IMR-90 (cell line): ENCODE data around the gene MAST3. TPM values are rescaled to one million over a fixed set of nuclear protein-coding genes. Genes with fewer than 3 reads are reported as not detected.

ENCODE experiments used
- ATAC-seq: fragments of 200-7000 bp; cut with Tn5 transposase; 2 replicates; pipeline ENCODE4 v1.9.1; 2020; ENCODE audit warnings: low read depth, mild to moderate bottlenecking, moderate library complexity
- BruUV-seq: library from RNA; stranded (reverse); fragments of 400-500 nt; replicated peaks from 2 replicates; lab custom pipeline; 2021; lab: Mats Ljungman, UMichigan
- CTCF ChIA-PET: fragments of 300-600 bp; formaldehyde crosslinking; extraction: SDS; loops from one replicate; lab custom pipeline; 2021; ENCODE audit warnings: antibody characterized with exemption; lab: Yijun Ruan, JAX
- POLR2A ChIA-PET: fragments of 300-600 bp; sonication (Branson Sonifier 250); formaldehyde crosslinking; loops from one replicate; lab custom pipeline; 2022; ENCODE audit warnings: antibody characterized with exemption; ENCODE audit not compliant: unreplicated experiment; lab: Charles Lee
- DNase-seq: peaks from one replicate; pipeline ENCODE4 v3.0.0; 2013
- H2AFZ ChIP-seq: replicated peaks from 2 replicates; pipeline ENCODE3; 2013; ENCODE audit warnings: low read length, mild to moderate bottlenecking; ENCODE audit not compliant: poor library complexity
- H2AK5ac ChIP-seq: 2 replicates; pipeline ENCODE4 v1.6.1; 2013; ENCODE audit warnings: low read depth, low read length, inconsistent platforms
- H2AK9ac ChIP-seq: replicated peaks from 2 replicates; pipeline ENCODE3; 2013; ENCODE audit warnings: mild to moderate bottlenecking, low read depth, low read length, moderate library complexity; ENCODE audit not compliant: poor library complexity
- H2BK120ac ChIP-seq: 2 replicates; pipeline ENCODE4 v1.6.1; 2013; ENCODE audit warnings: low read depth, low read length, inconsistent platforms
- H2BK15ac ChIP-seq: 3 replicates; pipeline ENCODE4 v1.6.1; 2013; ENCODE audit warnings: low read depth, low read length, inconsistent platforms
- H2BK20ac ChIP-seq: 2 replicates; pipeline ENCODE4 v1.6.1; 2013; ENCODE audit warnings: low read depth, mild to moderate bottlenecking, inconsistent platforms, low read length, moderate library complexity
- H2BK5ac ChIP-seq: 2 replicates; pipeline ENCODE4 v1.6.1; 2013; ENCODE audit warnings: mild to moderate bottlenecking, low read depth, low read length, inconsistent platforms; ENCODE audit not compliant: poor library complexity, severe bottlenecking
- H3K14ac ChIP-seq: replicated peaks from 2 replicates; pipeline ENCODE4 v1.6.1; 2013; ENCODE audit warnings: low read depth, low read length, inconsistent platforms
- H3K18ac ChIP-seq: 2 replicates; pipeline ENCODE4 v1.6.1; 2013; ENCODE audit warnings: low read depth, low read length, control low read depth
- H3K23ac ChIP-seq: 2 replicates; pipeline ENCODE4 v1.6.1; 2013; ENCODE audit warnings: low read depth, low read length, inconsistent platforms
- H3K27ac ChIP-seq: 2 replicates; pipeline ENCODE4 v1.5.1; 2013; ENCODE audit warnings: mild to moderate bottlenecking, control low read depth, low read length; ENCODE audit not compliant: insufficient read depth
- H3K27me3 ChIP-seq: 2 replicates; pipeline ENCODE4 v1.6.1; 2013; ENCODE audit warnings: low read length; ENCODE audit not compliant: control insufficient read depth, insufficient read depth
- H3K36me3 ChIP-seq: 2 replicates; pipeline ENCODE4 v1.6.1; 2013; ENCODE audit warnings: low read length, mixed read lengths; ENCODE audit not compliant: control insufficient read depth, insufficient read depth
- H3K4ac ChIP-seq: 2 replicates; pipeline ENCODE4 v1.6.1; 2013; ENCODE audit warnings: low read depth, low read length, inconsistent platforms
- H3K4me1 ChIP-seq: 2 replicates; pipeline ENCODE4 v1.6.1; 2013; ENCODE audit warnings: low read length, mixed read lengths; ENCODE audit not compliant: control insufficient read depth, insufficient read depth
- H3K4me2 ChIP-seq: 2 replicates; pipeline ENCODE4 v1.6.1; 2013; ENCODE audit warnings: low read depth, mild to moderate bottlenecking, control low read depth, low read length, moderate library complexity
- H3K4me3 ChIP-seq: 2 replicates; pipeline ENCODE4 v1.5.1; 2013; ENCODE audit warnings: low read depth, mild to moderate bottlenecking, control low read depth, low read length, moderate library complexity; ENCODE audit not compliant: insufficient read depth
- H3K56ac ChIP-seq: 2 replicates; pipeline ENCODE4 v1.6.1; 2013; ENCODE audit warnings: low read length, inconsistent platforms; ENCODE audit not compliant: insufficient read depth; ENCODE audit errors: extremely low read depth
- H3K79me1 ChIP-seq, 2 experiments: 2 replicates each; pipeline ENCODE4 v1.6.1; 2013; ENCODE audit warnings: low read length in 2 of 2, inconsistent platforms in 1 of 2, low read depth in 1 of 2
- H3K9ac ChIP-seq: 2 replicates; pipeline ENCODE4 v1.6.1; 2013; ENCODE audit warnings: low read depth, low read length, control low read depth
- H3K9me1 ChIP-seq: 2 replicates; pipeline ENCODE4 v1.6.1; 2013; ENCODE audit warnings: low read length, inconsistent platforms; ENCODE audit not compliant: insufficient read depth
- H3K9me3 ChIP-seq: 2 replicates; pipeline ENCODE4 v1.6.1; 2013; ENCODE audit warnings: low read length; ENCODE audit not compliant: control insufficient read depth, insufficient read depth
- H4K20me1 ChIP-seq: 2 replicates; pipeline ENCODE4 v1.6.1; 2013; ENCODE audit warnings: low read length, inconsistent platforms; ENCODE audit not compliant: insufficient read depth
- H4K5ac ChIP-seq: 2 replicates; pipeline ENCODE4 v1.6.1; 2013; ENCODE audit warnings: mild to moderate bottlenecking, low read depth, low read length, control low read depth
- H4K8ac ChIP-seq, 2 experiments: 2 replicates each; pipeline ENCODE4 v1.6.1; 2013; ENCODE audit warnings: low read depth in 2 of 2, low read length in 2 of 2, control low read depth in 1 of 2, inconsistent platforms in 1 of 2
- H4K91ac ChIP-seq: 2 replicates; pipeline ENCODE4 v1.6.1; 2013; ENCODE audit warnings: low read depth, low read length, inconsistent platforms; ENCODE audit not compliant: insufficient read depth
- BHLHE40 ChIP-seq: fragments of 150-350 bp; IDR thresholded peaks from 2 replicates; pipeline ENCODE4 v1.6.1; 2016; ENCODE audit warnings: mild to moderate bottlenecking, low read depth, low read length
- CEBPB ChIP-seq: IDR thresholded peaks from 2 replicates; pipeline ENCODE4 v1.6.1; 2012; ENCODE audit warnings: low read depth, low read length, improper control_type of control experiment
- CHD1 ChIP-seq: IDR thresholded peaks from 2 replicates; pipeline ENCODE4 v1.6.1; 2012; ENCODE audit warnings: low read depth, low read length, improper control_type of control experiment
- FOS ChIP-seq: fragments of 150-350 bp; IDR thresholded peaks from 2 replicates; pipeline ENCODE4 v1.6.1; 2016; ENCODE audit warnings: low read depth, low read length
- MAFK ChIP-seq: IDR thresholded peaks from 2 replicates; pipeline ENCODE4 v1.6.1; 2012; ENCODE audit warnings: low read depth, low read length, improper control_type of control experiment
- MAZ ChIP-seq: IDR thresholded peaks from 2 replicates; pipeline ENCODE4 v1.6.1; 2012; ENCODE audit warnings: low read depth, mild to moderate bottlenecking, low read length, improper control_type of control experiment, moderate library complexity, borderline replicate concordance
- MXI1 ChIP-seq: IDR thresholded peaks from 2 replicates; pipeline ENCODE4 v1.6.1; 2012; ENCODE audit warnings: low read depth, mild to moderate bottlenecking, low read length, moderate library complexity, borderline replicate concordance
- NFE2L2 ChIP-seq: fragments of 150-350 bp; IDR thresholded peaks from 2 replicates; pipeline ENCODE4 v1.6.1; 2016; ENCODE audit warnings: low read depth, mild to moderate bottlenecking, low read length
- POLR2A ChIP-seq: IDR thresholded peaks from 2 replicates; pipeline ENCODE4 v1.6.1; 2012; ENCODE audit warnings: mild to moderate bottlenecking, low read depth, low read length
- RAD21 ChIP-seq: IDR thresholded peaks from 2 replicates; pipeline ENCODE4 v1.6.1; 2012; ENCODE audit warnings: low read length, improper control_type of control experiment
- RCOR1 ChIP-seq: IDR thresholded peaks from 2 replicates; pipeline ENCODE4 v1.6.1; 2012; ENCODE audit warnings: mild to moderate bottlenecking, low read length, improper control_type of control experiment; ENCODE audit not compliant: insufficient replicate concordance
- RFX5 ChIP-seq: IDR thresholded peaks from 2 replicates; pipeline ENCODE4 v1.8.0; 2012; ENCODE audit warnings: low read depth, mild to moderate bottlenecking, low read length, moderate library complexity
- SMC3 ChIP-seq: fragments of 150-350 bp; IDR thresholded peaks from 2 replicates; pipeline ENCODE4 v1.6.1; 2016; ENCODE audit warnings: low read depth, mild to moderate bottlenecking, antibody characterized with exemption, low read length, moderate library complexity
- USF2 ChIP-seq: fragments of 150-350 bp; IDR thresholded peaks from 2 replicates; pipeline ENCODE4 v1.6.1; 2017; ENCODE audit warnings: mild to moderate bottlenecking, antibody characterized with exemption, low read length, low read depth
- WGBS, 2 experiments: methylation state at CpG; one replicate each; pipeline versions ENCODE4 v1.1.5 to v1.1.7; 2013; ENCODE audit warnings: missing lambda C conversion rate in 2 of 2; ENCODE audit not compliant: insufficient read length in 1 of 2; ENCODE audit errors: extremely low coverage in 2 of 2; 5-methylcytosine and 5-hydroxymethylcytosine counted together
- dilution Hi-C: fragments of 300-500 bp; cut with HindIII; formaldehyde crosslinking; loops from one replicate; pipeline ENCODE4 v1.14.3; 2018; ENCODE audit warnings: low sequenced_read_pairs; ENCODE audit not compliant: unreplicated experiment
- in situ Hi-C: fragments of 300-500 bp; cut with MboI; formaldehyde crosslinking; loops from 3 replicates; pipeline ENCODE4 v1.14.3; 2019; ENCODE audit warnings: low sequenced_read_pairs, inconsistent platforms, mixed read lengths
- intact Hi-C: fragments of 100-400 bp; cut with micrococcal nuclease; formaldehyde crosslinking; loops from 2 replicates; pipeline ENCODE4 v1.10.0; 2022
- polyA plus RNA-seq, 3 experiments: library from polyadenylated mRNA; depleted of rRNA; stranded (reverse); fragments of >200 nt; gene quantifications; 2 replicates each; pipeline ENCODE4 v1.2.3, GENCODE V29; 2012; ENCODE audit warnings: low replicate concordance in 1 of 3
- total RNA-seq: library from RNA; depleted of rRNA; stranded (reverse); fragments of >200 nt; gene quantifications from 2 replicates; pipeline ENCODE4 v1.2.3, GENCODE V29; 2012
- TF ChIP-seq, protein P1 (sequence below): conservative IDR thresholded peaks from 2 replicates; pipeline ENCODE4 v1.5.1; 2012; ENCODE audit warnings: mild to moderate bottlenecking, low read depth, low read length, improper control_type of control experiment
- TF ChIP-seq, protein P2 (sequence below): fragments of 150-350 bp; IDR thresholded peaks from 2 replicates; pipeline ENCODE4 v1.6.1; 2016; ENCODE audit warnings: low read depth, mild to moderate bottlenecking, low read length, moderate library complexity, borderline replicate concordance

Gene MAST3
- total and polyA plus RNA-seq, 2 of the 4 experiments (the other 2 are of a cell fraction): 1.3 to 4.3 TPM

- no peak for ATAC-seq
- Histone ChIP-seq H3K23ac (no peak overlapping the region), H3K18ac (no peak overlapping the region), H4K20me1 (no peaks in the 10 kb centered on the region), H2BK120ac (no peak overlapping the region), H2AK9ac (no peak overlapping the region), H3K4me2 (no peak overlapping the region), H2BK20ac (no peak overlapping the region), H3K27ac (no peak overlapping the region), H2AK5ac (no peak overlapping the region), H3K9me1 (no peaks in the 10 kb centered on the region), H3K9ac (no peak overlapping the region), H4K5ac (no peak overlapping the region), H4K91ac (no peak overlapping the region), H3K4me1 (no peaks in the 10 kb centered on the region), H3K9me3 (no peaks in the 10 kb centered on the region), H3K4me3 (no peak overlapping the region), H2AFZ (no peak overlapping the region), H4K8ac (no peak overlapping the region), H2BK15ac (no peak overlapping the region), H3K4ac (no peak overlapping the region), H3K36me3 (no peaks in the 10 kb centered on the region), H3K14ac (no peak overlapping the region), H3K56ac (no peak overlapping the region), H3K79me1 (no peaks in the 10 kb centered on the region), H2BK5ac (no peak overlapping the region), H3K27me3 (peaks cover 16% of the 10 kb centered on the region)
- POLR2A ChIA-PET: no interaction called here
- CTCF ChIA-PET: no interaction called here
- dilution Hi-C loops (no loop called here), intact Hi-C loops (no loop called here), in situ Hi-C loops (loop anchor here (25.0 kb wide), 1 partner anchor 132 kb away; the partner anchor contains the start of gene CCDC124)
- TF ChIP-seq MAFK: no peak
- TF ChIP-seq, protein P1, sequence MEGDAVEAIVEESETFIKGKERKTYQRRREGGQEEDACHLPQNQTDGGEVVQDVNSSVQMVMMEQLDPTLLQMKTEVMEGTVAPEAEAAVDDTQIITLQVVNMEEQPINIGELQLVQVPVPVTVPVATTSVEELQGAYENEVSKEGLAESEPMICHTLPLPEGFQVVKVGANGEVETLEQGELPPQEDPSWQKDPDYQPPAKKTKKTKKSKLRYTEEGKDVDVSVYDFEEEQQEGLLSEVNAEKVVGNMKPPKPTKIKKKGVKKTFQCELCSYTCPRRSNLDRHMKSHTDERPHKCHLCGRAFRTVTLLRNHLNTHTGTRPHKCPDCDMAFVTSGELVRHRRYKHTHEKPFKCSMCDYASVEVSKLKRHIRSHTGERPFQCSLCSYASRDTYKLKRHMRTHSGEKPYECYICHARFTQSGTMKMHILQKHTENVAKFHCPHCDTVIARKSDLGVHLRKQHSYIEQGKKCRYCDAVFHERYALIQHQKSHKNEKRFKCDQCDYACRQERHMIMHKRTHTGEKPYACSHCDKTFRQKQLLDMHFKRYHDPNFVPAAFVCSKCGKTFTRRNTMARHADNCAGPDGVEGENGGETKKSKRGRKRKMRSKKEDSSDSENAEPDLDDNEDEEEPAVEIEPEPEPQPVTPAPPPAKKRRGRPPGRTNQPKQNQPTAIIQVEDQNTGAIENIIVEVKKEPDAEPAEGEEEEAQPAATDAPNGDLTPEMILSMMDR: no peak
- TF ChIP-seq SMC3: no peak
- no peak for TF ChIP-seq CEBPB
- no peak for TF ChIP-seq FOS
- TF ChIP-seq USF2: no peak
- no peak for TF ChIP-seq BHLHE40
- no peak for TF ChIP-seq RCOR1
- no peak for TF ChIP-seq NFE2L2
- TF ChIP-seq POLR2A: no peak
- TF ChIP-seq CHD1: no peak
- TF ChIP-seq, protein P2, sequence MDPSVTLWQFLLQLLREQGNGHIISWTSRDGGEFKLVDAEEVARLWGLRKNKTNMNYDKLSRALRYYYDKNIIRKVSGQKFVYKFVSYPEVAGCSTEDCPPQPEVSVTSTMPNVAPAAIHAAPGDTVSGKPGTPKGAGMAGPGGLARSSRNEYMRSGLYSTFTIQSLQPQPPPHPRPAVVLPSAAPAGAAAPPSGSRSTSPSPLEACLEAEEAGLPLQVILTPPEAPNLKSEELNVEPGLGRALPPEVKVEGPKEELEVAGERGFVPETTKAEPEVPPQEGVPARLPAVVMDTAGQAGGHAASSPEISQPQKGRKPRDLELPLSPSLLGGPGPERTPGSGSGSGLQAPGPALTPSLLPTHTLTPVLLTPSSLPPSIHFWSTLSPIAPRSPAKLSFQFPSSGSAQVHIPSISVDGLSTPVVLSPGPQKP: no peak
- TF ChIP-seq RAD21: no peak
- no peak for TF ChIP-seq MAZ
- no peak for TF ChIP-seq RFX5
- no peak for TF ChIP-seq MXI1
- DNase-seq: no peak
- 77% methylated on average over 6 of the region's 15 CpGs; no CpG with 5 or more reads in 1 of the 2 experiments for WGBS, 2 experiments
- no TSS peak for BruUV-seq
These were observed 28.2 kb upstream of the MAST3 start for GRCh38 chr19:18069383-18069782.
